GM12878 (cell line): Measurements from ENCODE around the gene WNT16. TPM values are rescaled to one million over a fixed set of nuclear protein-coding genes. Genes with fewer than 3 reads are reported as not detected.

Experiments
- ATAC-seq: fragments of 200-7000 bp; cut with Tn5 transposase; 3 replicates; pipeline ENCODE4 v1.9.1; 2020; ENCODE audit warnings: mild to moderate bottlenecking, moderate library complexity
- BruUV-seq: library from RNA; stranded (reverse); fragments of 400-500 nt; replicated peaks from 2 replicates; lab custom pipeline; 2021; lab: Mats Ljungman, UMichigan
- CTCF ChIA-PET: fragments of 300-600 bp; sonication (Branson Sonifier 250); formaldehyde crosslinking; extraction: SDS; loops from one replicate; lab custom pipeline; 2021; ENCODE audit warnings: inconsistent platforms; lab: Yijun Ruan, JAX
- POLR2A ChIA-PET: fragments of 350-600 bp; formaldehyde crosslinking; extraction: SDS; loops from one replicate; lab custom pipeline; 2021; ENCODE audit warnings: inconsistent platforms; lab: Charles Lee
- RAD21 ChIA-PET: fragments of 300-600 bp; sonication (Branson Sonifier 250); formaldehyde crosslinking; loops from one replicate; lab custom pipeline; 2023; ENCODE audit warnings: antibody characterized with exemption; ENCODE audit not compliant: unreplicated experiment; lab: Charles Lee
- SMC1A ChIA-PET: fragments of 300-600 bp; sonication (Branson Sonifier 250); formaldehyde crosslinking; loops from one replicate; lab custom pipeline; 2023; ENCODE audit not compliant: unreplicated experiment, uncharacterized antibody; lab: Charles Lee
- DNase-seq: peaks from one replicate; pipeline ENCODE4 v3.0.0-alpha.2; 2011; ENCODE audit warnings: low read depth, low spot score
- FAIRE-seq: peaks from 3 replicates; lab custom pipeline; 2011; peaks lifted over from hg19 to GRCh38; lab: Jason Lieb, UNC
- H2AFZ ChIP-seq: 2 replicates; pipeline ENCODE4 v1.6.0; 2011; ENCODE audit warnings: low read depth, low read length, control low read depth; ENCODE audit not compliant: control insufficient read depth
- H3K27ac ChIP-seq: 2 replicates; pipeline ENCODE4 v1.5.1; 2011; ENCODE audit warnings: control low read depth; ENCODE audit not compliant: control insufficient read depth, insufficient read depth
- H3K27me3 ChIP-seq, 2 experiments: replicated peaks in 1 of 2; 2 replicates each; pipeline versions ENCODE4 v1.6.0 to v1.6.1; 2011; ENCODE audit warnings: low read length in 1 of 2; ENCODE audit not compliant: control insufficient read depth in 2 of 2, insufficient read depth in 2 of 2
- H3K36me3 ChIP-seq, 2 experiments: 2 replicates each; pipeline ENCODE4 v1.5.1; 2011; ENCODE audit warnings: low read length in 1 of 2; ENCODE audit not compliant: control insufficient read depth in 2 of 2, insufficient read depth in 2 of 2
- H3K4me1 ChIP-seq: 2 replicates; pipeline ENCODE4 v1.6.1; 2011; ENCODE audit warnings: mild to moderate bottlenecking, low read length, moderate library complexity, mixed read lengths; ENCODE audit not compliant: control insufficient read depth, insufficient read depth
- H3K4me2 ChIP-seq: 2 replicates; pipeline ENCODE4 v1.6.0; 2011; ENCODE audit warnings: control low read depth; ENCODE audit not compliant: control insufficient read depth, insufficient read depth
- H3K4me3 ChIP-seq: fragments of 200-600 bp; sonication (generic); 2 replicates; pipeline ENCODE4 v1.5.1; 2016
- H3K79me2 ChIP-seq: 2 replicates; pipeline ENCODE4 v1.6.0; 2011; ENCODE audit warnings: low read length; ENCODE audit not compliant: control insufficient read depth, insufficient read depth
- H3K9ac ChIP-seq: 2 replicates; pipeline ENCODE4 v1.8.0; 2011; ENCODE audit warnings: low read length, control low read depth, mixed read lengths; ENCODE audit not compliant: control insufficient read depth, insufficient read depth
- H3K9me3 ChIP-seq: replicated peaks from 3 replicates; pipeline ENCODE4 v1.5.1; 2011; ENCODE audit warnings: mild to moderate bottlenecking, low read length; ENCODE audit not compliant: control insufficient read depth, insufficient read depth
- H4K20me1 ChIP-seq: 2 replicates; pipeline ENCODE4 v1.6.0; 2011; ENCODE audit not compliant: control insufficient read depth, insufficient read depth
- CEBPZ ChIP-seq: fragments of 150-350 bp; IDR thresholded peaks from 2 replicates; pipeline ENCODE4 v1.6.1; 2016; ENCODE audit warnings: low read depth, low read length
- ELK1 ChIP-seq: IDR thresholded peaks from 2 replicates; pipeline ENCODE4 v1.6.1; 2012; ENCODE audit warnings: low read depth, low read length, improper control_type of control experiment
- FOXK2 ChIP-seq: fragments of 450-650 bp; IDR thresholded peaks from 2 replicates; pipeline ENCODE4 v1.6.1; 2017; ENCODE audit warnings: mild to moderate bottlenecking, moderate library complexity
- LARP7 ChIP-seq: fragments of 450-650 bp; IDR thresholded peaks from 2 replicates; pipeline ENCODE4 v1.6.1; 2017; ENCODE audit warnings: mild to moderate bottlenecking
- NR2C2 ChIP-seq: IDR thresholded peaks from 2 replicates; pipeline ENCODE4 v1.6.1; 2011; ENCODE audit warnings: borderline replicate concordance, low read depth; ENCODE audit not compliant: control insufficient read depth, insufficient read length
- NR2F1 ChIP-seq: fragments of 450-650 bp; conservative IDR thresholded peaks from 2 replicates; pipeline ENCODE4 v1.6.1; 2017; ENCODE audit warnings: mild to moderate bottlenecking
- SUZ12 ChIP-seq: fragments of 200-600 bp; sonication (generic); IDR thresholded peaks from one replicate; pipeline ENCODE4 v1.6.1; 2018; ENCODE audit warnings: antibody characterized with exemption, mild to moderate bottlenecking; ENCODE audit not compliant: unreplicated experiment
- WGBS: methylation state at CpG from one replicate; pipeline ENCODE4 v1.1.6; 2016; ENCODE audit warnings: low lambda C conversion rate; ENCODE audit not compliant: insufficient replicate concordance, insufficient coverage; ENCODE audit errors: missing lambda C conversion rate; 5-methylcytosine and 5-hydroxymethylcytosine counted together
- in situ Hi-C: fragments of 300-500 bp; cut with MboI; formaldehyde crosslinking; loops from 9 replicates; pipeline ENCODE4 v1.14.3; 2018; ENCODE audit warnings: mixed read lengths
- intact Hi-C: fragments of 100-400 bp; cut with micrococcal nuclease; formaldehyde crosslinking; loops from one replicate; pipeline ENCODE4 v1.14.2; 2022; ENCODE audit not compliant: unreplicated experiment
- polyA plus RNA-seq, 11 experiments: library from polyadenylated mRNA; depleted of rRNA in 4 of 11; unstranded in 6 of 11; stranded (reverse) in 5 of 11; fragments of >200 nt; fragmentation: Nextera tagmentation in 4 of 11; fragmentation: Illumina TruSeq in 1 of 11; extraction: Ambion mirVana in 4 of 11; extraction: Trizol in 1 of 11; gene quantifications; 1 replicate in 1 of 11; 2 replicates in 10 of 11; pipeline versions ENCODE4 v1.2.1 to v1.2.3, GENCODE V29; 2011 to 2016; ENCODE audit warnings: inconsistent platforms in 2 of 11, missing spikeins in 2 of 11, low read depth in 1 of 11
- total RNA-seq, 4 experiments: library from RNA; depleted of rRNA in 3 of 4; stranded (reverse); fragments of >200 nt in 3 of 4; fragmentation: Illumina TruSeq in 1 of 4; extraction: Trizol in 1 of 4; gene quantifications; 2 replicates each; pipeline versions ENCODE4 v1.2.1 to v1.2.3, GENCODE V29; 2013 to 2021

Gene WNT16
- total and polyA plus RNA-seq, 10 of the 15 experiments (the other 5 are each of a cell fraction or from before 2014, with no cell fraction given): 0.05 to 0.11 (median 0.06) TPM; not detected in 5

DNA sequence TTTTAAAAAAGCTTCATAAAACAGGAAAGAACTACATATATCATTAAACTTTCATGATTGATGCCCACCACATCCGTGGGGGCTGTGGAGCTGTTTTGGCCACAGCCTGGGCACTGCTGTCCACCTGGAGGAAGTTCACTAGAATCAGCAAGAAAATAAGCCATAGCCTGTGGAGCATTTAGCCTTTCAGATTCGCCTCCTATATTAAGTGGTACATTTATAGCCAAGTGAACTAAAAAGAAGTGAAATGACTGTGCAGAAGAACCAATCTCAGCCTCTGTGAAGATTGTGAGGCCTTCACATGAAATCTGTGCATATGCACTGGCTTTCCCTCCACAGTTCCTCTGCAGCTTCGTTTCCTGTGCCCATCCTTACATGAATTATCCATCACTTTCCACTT, 23.5 kb downstream of the WNT16 start (continued):
- no peak for TF ChIP-seq LARP7

- no peaks in the 10 kb centered on the region for H3K79me2 ChIP-seq
These were observed 26.8 kb downstream of the WNT16 start for GRCh38 chr7:121355574-121355973.

More at GRCh38 chr7:121355574-121355973, 26.8 kb downstream of the WNT16 start:
- Histone ChIP-seq H4K20me1 (no peaks in the 10 kb centered on the region), H3K9me3 (no peaks in the 10 kb centered on the region), H3K4me3 (no peak overlapping the region), H3K9ac (no peak overlapping the region), H3K36me3 (0 out of 4 replicates have a peak, but pooled peaks cover 1 to 5% of the 10 kb centered on the region in 2 experiments), H3K27me3 (no peaks in the 10 kb centered on the region), H3K4me2 (no peak overlapping the region), H2AFZ (no peak overlapping the region), H3K27ac (no peak overlapping the region), H3K4me1 (no peaks in the 10 kb centered on the region)
- CTCF ChIA-PET: interaction anchor here (1.0 to 2.0 kb wide), 2 partner anchors 11 to 192 kb away, joined by 4 to 5 read pairs; no protein-coding TSS in a partner anchor
- intact Hi-C loops: loop anchor here (5.0 kb wide), 1 partner anchor 228 kb away; no protein-coding TSS in a partner anchor
- ATAC-seq: no peak
- SMC1A ChIA-PET: interaction anchor here (0.6 to 2.8 kb wide), 4 partner anchors 10 to 29 kb away, joined by 3 to 13 read pairs (median 3); no protein-coding TSS in a partner anchor
- 97% methylated on average over 2 of the region's 2 CpGs for WGBS
- TF ChIP-seq NR2C2 (no peak), NR2F1 (no peak), CEBPZ (no peak), FOXK2 (no peak), ELK1 (no peak), SUZ12 (no peak)
- RAD21 ChIA-PET: interaction anchor here (1.0 to 1.8 kb wide), 6 partner anchors 11 to 639 kb away, joined by 3 to 6 read pairs (median 3); partner anchors contain the start of gene FAM3C
- POLR2A ChIA-PET: no interaction called here
- no peak for DNase-seq
- in situ Hi-C loops: no loop called here
- BruUV-seq: no TSS peak
- FAIRE-seq: no peak
